Nephron (organoid): ENCODE data around the gene CCDC192.

Experiments
- H3K27ac Mint-ChIP-seq, 3 experiments: 2 replicates each; pipeline ENCODE4 v1.8.0; 2020; ENCODE audit warnings: mixed read lengths in 3 of 3, mild to moderate bottlenecking in 2 of 3, moderate library complexity in 1 of 3
- H3K27me3 Mint-ChIP-seq: 2 replicates; pipeline ENCODE4 v1.8.0; 2021; ENCODE audit warnings: low read depth, mild to moderate bottlenecking, moderate library complexity, mixed read lengths
- H3K36me3 Mint-ChIP-seq: 2 replicates; pipeline ENCODE4 v1.8.0; 2020; ENCODE audit warnings: low read depth, mixed read lengths
- H3K4me1 Mint-ChIP-seq: 2 replicates; pipeline ENCODE4 v1.8.0; 2020; ENCODE audit warnings: mixed read lengths
- H3K4me3 Mint-ChIP-seq, 3 experiments: 2 replicates each; pipeline ENCODE4 v1.8.0; 2020; ENCODE audit warnings: mild to moderate bottlenecking in 3 of 3, mixed read lengths in 3 of 3, moderate library complexity in 2 of 3
- H3K9me3 Mint-ChIP-seq: 2 replicates; pipeline ENCODE4 v1.8.0; 2020; ENCODE audit warnings: mixed read lengths
- CTCF ChIP-seq, 3 experiments: fragments of 200-600 bp; sonication (generic); IDR thresholded peaks; one replicate each; pipeline ENCODE4 v1.5.0; 2021; ENCODE audit warnings: antibody characterized with exemption in 3 of 3; ENCODE audit not compliant: unreplicated experiment in 3 of 3

The CCDC192 gene

GRCh38 chr5:127826011-127826410, 122.8 kb downstream of the CCDC192 start:
- no peak for TF ChIP-seq CTCF (IDR thresholded peaks at IDR 0.05; ENCODE audit: unreplicated experiment in 3 of 3)
- Mint-ChIP-seq H3K9me3 (no peaks in the 10 kb centered on the region), H3K27me3 (no peaks in the 10 kb centered on the region), H3K4me3 (no peak overlapping the region), H3K27ac (no peak overlapping the region), H3K4me1 (peaks cover 17% of the 10 kb centered on the region), H3K36me3 (no peaks in the 10 kb centered on the region)

- TF ChIP-seq CTCF (IDR thresholded peaks at IDR 0.05; ENCODE audit: unreplicated experiment in 3 of 3): no peak
- Mint-ChIP-seq H3K9me3 (no peaks in the 10 kb centered on the region), H3K4me1 (peaks cover 21% of the 10 kb centered on the region), H3K27ac (peak overlapping the region in 1 of 3 experiments; percentile 10), H3K27me3 (no peaks in the 10 kb centered on the region), H3K4me3 (no peak overlapping the region), H3K36me3 (no peaks in the 10 kb centered on the region)
Observed at GRCh38 chr5:127827451-127827850, 124.3 kb downstream of the CCDC192 start.

- no peak overlapping the region for H3K27ac Mint-ChIP-seq
- H3K4me1 Mint-ChIP-seq: peaks cover 33% of the 10 kb centered on the region
- H3K27me3 Mint-ChIP-seq: no peaks in the 10 kb centered on the region
- no peaks in the 10 kb centered on the region for H3K36me3 Mint-ChIP-seq
- H3K4me3 Mint-ChIP-seq: no peak overlapping the region
- TF ChIP-seq CTCF (IDR thresholded peaks at IDR 0.05; ENCODE audit: unreplicated experiment in 3 of 3): no peak
- no peaks in the 10 kb centered on the region for H3K9me3 Mint-ChIP-seq
Observed at GRCh38 chr5:127830157-127830556, 127.0 kb downstream of the CCDC192 start.

GRCh38 chr5:127830829-127831598, 127.8 kb downstream of the CCDC192 start:
- Mint-ChIP-seq H3K36me3 (no peaks in the 10 kb centered on the region), H3K4me1 (peaks cover 33% of the 10 kb centered on the region), H3K9me3 (peaks cover 5% of the 10 kb centered on the region), H3K4me3 (no peak overlapping the region), H3K27me3 (no peaks in the 10 kb centered on the region), H3K27ac (no peak overlapping the region)
- no peak for TF ChIP-seq CTCF (IDR thresholded peaks at IDR 0.05; ENCODE audit: unreplicated experiment in 3 of 3)

- TF ChIP-seq CTCF (IDR thresholded peaks at IDR 0.05; ENCODE audit: unreplicated experiment in 3 of 3): no peak
- Mint-ChIP-seq H3K27me3 (no peaks in the 10 kb centered on the region), H3K4me1 (peaks cover 29% of the 10 kb centered on the region), H3K9me3 (peaks cover 5% of the 10 kb centered on the region), H3K27ac (no peak overlapping the region), H3K36me3 (no peaks in the 10 kb centered on the region), H3K4me3 (no peak overlapping the region)
Observed at GRCh38 chr5:127832067-127832466, 128.9 kb downstream of the CCDC192 start.

GRCh38 chr5:127834094-127834531, 130.9 kb downstream of the CCDC192 start:
- no peak for TF ChIP-seq CTCF (IDR thresholded peaks at IDR 0.05; ENCODE audit: unreplicated experiment in 3 of 3)
- H3K27me3 Mint-ChIP-seq: no peaks in the 10 kb centered on the region
- H3K4me3 Mint-ChIP-seq: no peak overlapping the region
- H3K27ac Mint-ChIP-seq: peak overlapping the region; percentile 19 to 45 (median 32)
- H3K4me1 Mint-ChIP-seq: peaks cover 23% of the 10 kb centered on the region
- H3K36me3 Mint-ChIP-seq: no peaks in the 10 kb centered on the region
- peaks cover 8% of the 10 kb centered on the region for H3K9me3 Mint-ChIP-seq
